ENCODE measurements around the gene ZNF606. TPM values are rescaled to one million over a fixed set of nuclear protein-coding genes. Genes with fewer than 3 reads are reported as not detected.

The ZNF606 gene
- total RNA-seq, 4 donors from 2014 or later, result 7.6 to 23.3 (median 15.5) TPM

GRCh38 chr19:58044886-58045285, 42.3 kb upstream of the ZNF606 start:
- DNase-seq (ENCODE audit: extremely low spot score), result no peak
- TF ChIP-seq POLR2AphosphoS5 (IDR thresholded peaks at IDR 0.05) (no peak), EP300 (IDR thresholded peaks at IDR 0.05) (no peak), POLR2A (IDR thresholded peaks at IDR 0.05; ENCODE audit: low read depth) (no peak)
- TF ChIP-seq, protein P1, sequence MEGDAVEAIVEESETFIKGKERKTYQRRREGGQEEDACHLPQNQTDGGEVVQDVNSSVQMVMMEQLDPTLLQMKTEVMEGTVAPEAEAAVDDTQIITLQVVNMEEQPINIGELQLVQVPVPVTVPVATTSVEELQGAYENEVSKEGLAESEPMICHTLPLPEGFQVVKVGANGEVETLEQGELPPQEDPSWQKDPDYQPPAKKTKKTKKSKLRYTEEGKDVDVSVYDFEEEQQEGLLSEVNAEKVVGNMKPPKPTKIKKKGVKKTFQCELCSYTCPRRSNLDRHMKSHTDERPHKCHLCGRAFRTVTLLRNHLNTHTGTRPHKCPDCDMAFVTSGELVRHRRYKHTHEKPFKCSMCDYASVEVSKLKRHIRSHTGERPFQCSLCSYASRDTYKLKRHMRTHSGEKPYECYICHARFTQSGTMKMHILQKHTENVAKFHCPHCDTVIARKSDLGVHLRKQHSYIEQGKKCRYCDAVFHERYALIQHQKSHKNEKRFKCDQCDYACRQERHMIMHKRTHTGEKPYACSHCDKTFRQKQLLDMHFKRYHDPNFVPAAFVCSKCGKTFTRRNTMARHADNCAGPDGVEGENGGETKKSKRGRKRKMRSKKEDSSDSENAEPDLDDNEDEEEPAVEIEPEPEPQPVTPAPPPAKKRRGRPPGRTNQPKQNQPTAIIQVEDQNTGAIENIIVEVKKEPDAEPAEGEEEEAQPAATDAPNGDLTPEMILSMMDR (IDR thresholded peaks at IDR 0.05), result no peak
- peaks cover 0 to 19% (median 0%) of the 10 kb centered on the region in 4 donors for H3K27me3 ChIP-seq
- no peaks in the 10 kb centered on the region for H3K36me3 ChIP-seq
- no peak overlapping the region for H3K4me3 ChIP-seq
- H3K27ac ChIP-seq (replicated peaks in 1 of 4), result no peak overlapping the region
- intact Hi-C loops (cut with DNase I), result no loop called here
- WGBS, result 86% methylated on average over 18 of the region's 26 CpGs
- peaks cover 0 to 90% (median 75%) of the 10 kb centered on the region in 4 donors for H3K9me3 ChIP-seq
- H3K4me1 ChIP-seq, result no peaks in the 10 kb centered on the region

- H3K27ac ChIP-seq (replicated peaks in 1 of 4), result no peak overlapping the region
- no peak for TF ChIP-seq POLR2AphosphoS5 (IDR thresholded peaks at IDR 0.05)
- TF ChIP-seq POLR2A (IDR thresholded peaks at IDR 0.05; ENCODE audit: low read depth), result no peak
- TF ChIP-seq, protein P1 (IDR thresholded peaks at IDR 0.05), result no peak
- TF ChIP-seq EP300 (IDR thresholded peaks at IDR 0.05), result no peak
- peaks cover 0 to 20% (median 0%) of the 10 kb centered on the region in 4 donors for H3K27me3 ChIP-seq
- no peak overlapping the region for H3K4me3 ChIP-seq
- H3K4me1 ChIP-seq, result no peaks in the 10 kb centered on the region
- WGBS, result 66% methylated on average over 18 of the region's 42 CpGs
- no peak for DNase-seq (ENCODE audit: extremely low spot score)
- H3K36me3 ChIP-seq, result no peaks in the 10 kb centered on the region
- peaks cover 0 to 88% (median 71%) of the 10 kb centered on the region in 4 donors for H3K9me3 ChIP-seq
- intact Hi-C loops (cut with DNase I), result no loop called here
These were observed 41.8 kb upstream of the ZNF606 start for GRCh38 chr19:58044391-58044790.

GRCh38 chr19:58042495-58043340, 40.1 kb upstream of the ZNF606 start:
- 71% methylated on average over 28 of the region's 54 CpGs for WGBS
- H3K9me3 ChIP-seq, result peaks cover 0 to 89% (median 64%) of the 10 kb centered on the region in 4 donors
- H3K36me3 ChIP-seq, result no peaks in the 10 kb centered on the region
- H3K4me1 ChIP-seq, result peaks cover 0 to 7% (median 3%) of the 10 kb centered on the region in 4 donors
- H3K27me3 ChIP-seq, result peaks cover 0 to 34% (median 0%) of the 10 kb centered on the region in 4 donors
- TF ChIP-seq POLR2AphosphoS5 (IDR thresholded peaks at IDR 0.05), result no peak
- TF ChIP-seq EP300 (IDR thresholded peaks at IDR 0.05), result no peak
- TF ChIP-seq, protein P1 (IDR thresholded peaks at IDR 0.05), result no peak
- no peak for TF ChIP-seq POLR2A (IDR thresholded peaks at IDR 0.05; ENCODE audit: low read depth)
- no peak overlapping the region for H3K4me3 ChIP-seq
- no peak for DNase-seq (ENCODE audit: extremely low spot score)
- no peak overlapping the region for H3K27ac ChIP-seq (replicated peaks in 1 of 4)
- intact Hi-C loops (cut with DNase I), result no loop called here

GRCh38 chr19:58040751-58041525, 38.3 kb upstream of the ZNF606 start:
- DNase-seq (ENCODE audit: extremely low spot score), result no peak
- Histone ChIP-seq H3K4me1 (peaks cover 0 to 9% (median 4%) of the 10 kb centered on the region in 4 donors), H3K4me3 (no peak overlapping the region), H3K9me3 (peaks cover 0 to 78% (median 54%) of the 10 kb centered on the region in 4 donors), H3K27me3 (peaks cover 0 to 47% (median 0%) of the 10 kb centered on the region in 4 donors), H3K27ac (replicated peaks in 1 of 4) (no peak overlapping the region), H3K36me3 (no peaks in the 10 kb centered on the region)
- intact Hi-C loops (cut with DNase I), result no loop called here
- TF ChIP-seq POLR2A (IDR thresholded peaks at IDR 0.05; ENCODE audit: low read depth) (no peak), EP300 (IDR thresholded peaks at IDR 0.05) (no peak), POLR2AphosphoS5 (IDR thresholded peaks at IDR 0.05) (no peak)
- TF ChIP-seq, protein P1 (IDR thresholded peaks at IDR 0.05), result no peak
- 91% methylated on average over 18 of the region's 21 CpGs for WGBS

All from esophagus muscularis mucosa (tissue), 4 donors.